ENCODE results near the gene APOA5.
"Not testable (repeated sequence)": the region's sequence is repeated elsewhere in the genome, so short reads cannot be mapped to it uniquely, and the experiment has no call there.

APOA5 gene

DNA sequence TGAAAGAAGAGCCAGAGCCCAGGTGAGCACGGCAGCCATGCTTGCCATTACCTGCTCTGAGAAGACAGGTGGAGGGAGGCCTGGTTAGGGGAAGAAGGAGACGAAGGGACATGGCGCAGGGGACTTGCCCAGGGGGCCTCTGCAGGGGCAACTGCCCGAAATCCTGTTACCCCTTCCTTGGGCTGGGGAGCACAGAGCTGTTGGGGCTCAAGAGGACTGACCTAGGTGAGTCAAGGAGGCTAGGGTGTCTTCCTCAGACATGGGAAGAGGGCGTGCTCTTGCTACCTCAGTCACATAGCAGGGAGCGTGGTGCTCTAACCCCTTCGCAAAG lies at the start of gene APOA5:
Gene APOA5, minus strand, starts transcription at position 67 of the 331 bp plus-strand sequence. Its CDS starts 19 bp downstream, at position 48.
- ATAC-seq (no peak), DNase-seq (no peak)

DNA sequence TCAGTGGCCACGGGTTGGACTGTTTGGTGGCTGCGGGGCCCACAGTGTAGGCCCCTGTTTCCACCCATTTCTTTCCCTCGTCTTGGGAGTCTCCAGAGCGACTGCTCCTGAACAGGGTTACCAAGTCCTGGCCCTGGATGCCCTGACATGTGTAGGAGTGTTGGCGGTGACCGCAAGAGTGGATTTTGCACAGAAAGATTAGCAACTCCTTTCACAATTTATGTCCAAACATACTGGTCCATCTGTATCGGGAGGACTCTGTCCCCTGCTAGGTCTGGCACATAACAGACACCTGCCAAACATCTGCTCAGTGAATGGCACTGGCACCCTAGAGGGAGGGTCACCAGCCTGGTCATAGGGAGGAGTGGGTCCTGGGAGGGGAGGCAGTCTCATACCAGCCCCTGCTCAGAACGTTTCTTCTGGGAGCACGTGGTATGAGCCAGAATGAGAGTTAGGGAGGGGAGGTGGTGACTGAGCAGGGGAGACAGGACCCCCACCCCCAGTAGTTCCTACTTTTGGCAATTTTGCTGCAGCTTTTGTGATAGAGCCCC lies 49.1 kb upstream of the APOA5 start:
- ATAC-seq = no peak
- DNase-seq = no peak

DNA sequence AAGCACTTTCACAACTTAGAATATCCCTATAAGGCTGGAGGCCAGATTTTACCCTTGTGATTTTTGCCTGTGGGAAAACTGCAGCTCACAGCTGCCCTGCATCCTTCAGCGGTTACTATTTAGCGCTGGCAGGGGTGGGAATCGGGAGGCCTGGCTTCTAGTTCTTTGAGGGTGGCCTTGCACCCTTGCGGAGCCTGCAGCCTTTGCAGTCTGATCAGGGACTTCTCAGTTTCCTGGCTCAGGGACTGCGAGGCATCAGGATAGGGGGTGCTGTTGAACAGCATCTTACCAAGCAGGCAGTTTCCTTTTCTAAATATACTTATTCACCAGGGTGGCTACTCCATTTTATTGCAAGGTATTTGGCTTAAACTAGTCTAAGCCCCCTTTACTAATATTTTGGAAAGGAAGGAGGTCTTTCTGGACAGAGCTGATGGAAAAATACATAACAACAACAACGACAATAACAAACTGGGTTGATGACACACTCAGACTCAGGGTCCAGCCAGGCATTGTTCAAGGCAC lies 48.6 kb upstream of the APOA5 start:
- no peak for ATAC-seq
- no peak for DNase-seq

- DNase-seq = no peak
- ATAC-seq = no peak
Measured at GRCh38 chr11:116838321-116839084, 46.8 kb upstream of the APOA5 start.

DNA sequence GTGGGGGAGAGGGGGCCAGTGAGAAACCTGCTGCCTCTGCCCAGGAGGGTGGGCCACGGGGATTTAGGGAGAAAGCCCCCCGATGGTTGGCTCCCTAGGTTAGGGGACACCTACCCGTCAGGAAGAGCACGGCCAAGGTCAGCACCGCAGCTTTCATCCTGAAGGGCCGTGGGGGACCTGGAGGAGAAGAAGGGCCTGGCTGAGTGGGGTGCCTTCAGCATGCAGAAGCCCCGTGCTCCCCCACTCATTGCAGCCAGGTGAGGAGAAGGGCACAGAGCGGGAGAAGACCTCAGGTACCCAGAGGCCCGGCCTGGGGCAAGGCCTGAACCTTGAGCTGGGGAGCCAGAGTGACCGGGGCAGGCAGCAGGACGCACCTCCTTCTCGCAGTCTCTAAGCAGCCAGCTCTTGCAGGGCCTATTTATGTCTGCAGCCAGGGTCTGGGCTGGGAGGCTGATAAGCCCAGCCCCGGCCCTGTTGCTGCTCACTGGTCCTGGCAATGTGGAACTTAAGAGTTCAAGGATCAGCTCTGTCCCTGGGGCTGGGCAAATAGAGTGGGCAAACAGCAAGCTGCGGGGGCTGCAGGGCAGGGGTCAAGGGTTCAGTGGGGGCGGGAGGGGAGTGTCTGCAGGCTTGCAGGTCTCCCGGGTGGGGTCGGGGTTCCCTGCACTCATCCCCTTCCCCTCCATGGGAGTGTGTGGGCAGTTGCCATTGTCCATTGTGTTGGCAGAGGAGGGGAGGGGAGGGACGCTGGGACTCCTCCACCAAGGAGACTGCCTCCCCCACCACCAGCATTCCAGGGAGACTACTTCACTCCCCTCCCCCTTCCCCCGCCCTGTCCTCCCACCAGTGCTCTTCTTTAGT lies 45.8 kb upstream of the APOA5 start, which contains the start of gene APOA1:
Gene APOA1, minus strand, starts transcription at position 392 of the 861 bp plus-strand sequence. Its CDS starts 235 bp downstream, at position 157.
- ATAC-seq = no peak
- no peak for DNase-seq

DNA sequence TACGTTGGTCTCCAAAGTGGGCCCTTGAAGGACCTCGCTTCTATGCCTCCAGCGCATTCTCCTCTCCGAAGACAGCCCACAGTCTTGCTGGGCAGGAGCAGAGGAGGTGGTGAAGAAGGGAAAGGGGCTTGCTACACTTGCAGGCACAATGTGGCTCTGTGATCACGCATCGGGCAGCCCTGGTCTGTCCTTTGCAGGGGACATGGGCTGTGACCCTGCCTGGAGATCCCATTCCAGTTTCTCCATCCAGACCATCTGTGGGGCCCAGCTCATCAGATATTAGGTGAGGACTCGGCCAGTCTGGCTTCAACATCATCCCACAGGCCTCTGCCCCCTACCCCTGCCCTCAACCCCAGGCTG lies 44.9 kb upstream of the APOA5 start:
- no peak for DNase-seq
- ATAC-seq = no peak

GRCh38 chr11:116835791-116836631 lies 44.3 kb upstream of the APOA5 start:
- DNase-seq (peak; percentile 83), ATAC-seq (peak; percentile 90)

GRCh38 chr11:116835042-116835772 lies 43.5 kb upstream of the APOA5 start:
- ATAC-seq = no peak
- DNase-seq = no peak

- not testable (repeated sequence) for DNase-seq
Measured at GRCh38 chr11:116834535-116835041, 42.9 kb upstream of the APOA5 start.

DNA sequence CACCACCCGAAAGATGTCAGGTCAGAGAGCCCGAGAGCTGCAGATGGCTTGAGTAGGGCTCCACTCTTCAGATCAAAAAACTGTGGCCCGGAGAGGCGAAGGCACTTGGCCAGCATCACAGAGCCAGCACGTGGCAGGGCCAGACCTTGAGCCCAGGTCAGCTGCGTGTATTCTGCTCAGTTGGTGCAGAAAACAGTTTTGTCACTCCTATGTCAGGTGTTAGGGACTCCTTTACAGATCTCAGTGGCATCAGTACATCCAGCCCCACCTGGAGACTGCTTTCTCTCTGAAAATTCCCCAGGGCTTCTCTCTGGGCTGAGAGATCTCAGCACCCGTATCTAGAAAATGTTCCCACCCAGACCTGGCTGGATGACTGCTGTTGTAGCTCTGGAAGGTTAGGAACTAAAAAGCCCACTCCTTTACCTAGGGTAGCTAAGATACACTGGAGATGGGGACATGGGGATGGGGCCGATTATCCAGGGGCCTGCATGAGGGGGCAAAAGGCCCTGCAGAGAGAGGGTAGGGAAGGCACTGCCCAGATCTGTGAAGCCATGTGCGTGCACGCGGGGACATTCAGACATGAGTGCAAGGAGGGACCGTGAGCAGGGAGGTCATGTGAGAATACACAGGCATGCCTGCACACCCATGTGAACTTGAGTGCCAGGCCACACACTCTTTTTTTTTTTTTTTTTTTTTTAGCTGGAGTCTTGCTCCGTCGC lies 42.3 kb upstream of the APOA5 start:
- DNase-seq (no peak), ATAC-seq (no peak)

More at GRCh38 chr11:116834535-116835041, 42.9 kb upstream of the APOA5 start:
- ATAC-seq = not testable (repeated sequence)

- ATAC-seq = no peak
- no peak for DNase-seq
Measured at GRCh38 chr11:116833491-116833815, 41.8 kb upstream of the APOA5 start.

- no peak for DNase-seq
- ATAC-seq = no peak
Measured at GRCh38 chr11:116832350-116833290, 40.9 kb upstream of the APOA5 start.

DNA sequence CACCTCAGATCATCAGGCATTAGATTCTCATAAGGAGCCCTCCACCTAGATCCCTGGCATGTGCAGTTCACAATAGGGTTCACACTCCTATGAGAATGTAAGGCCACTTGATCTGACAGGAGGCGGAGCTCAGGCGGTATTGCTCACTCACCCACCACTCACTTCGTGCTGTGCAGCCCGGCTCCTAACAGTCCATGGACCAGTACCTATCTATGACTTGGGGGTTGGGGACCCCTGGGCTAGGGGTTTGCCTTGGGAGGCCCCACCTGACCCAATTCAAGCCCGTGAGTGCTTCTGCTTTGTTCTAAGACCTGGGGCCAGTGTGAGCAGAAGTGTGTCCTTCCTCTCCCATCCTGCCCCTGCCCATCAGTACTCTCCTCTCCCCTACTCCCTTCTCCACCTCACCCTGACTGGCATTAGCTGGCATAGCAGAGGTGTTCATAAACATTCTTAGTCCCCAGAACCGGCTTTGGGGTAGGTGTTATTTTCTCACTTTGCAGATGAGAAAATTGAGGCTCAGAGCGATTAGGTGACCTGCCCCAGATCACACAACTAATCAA lies 40.2 kb upstream of the APOA5 start:
- ATAC-seq (no peak), DNase-seq (no peak)

GRCh38 chr11:116830184-116830912 lies 38.7 kb upstream of the APOA5 start:
- ATAC-seq (no peak), DNase-seq (no peak)

DNA sequence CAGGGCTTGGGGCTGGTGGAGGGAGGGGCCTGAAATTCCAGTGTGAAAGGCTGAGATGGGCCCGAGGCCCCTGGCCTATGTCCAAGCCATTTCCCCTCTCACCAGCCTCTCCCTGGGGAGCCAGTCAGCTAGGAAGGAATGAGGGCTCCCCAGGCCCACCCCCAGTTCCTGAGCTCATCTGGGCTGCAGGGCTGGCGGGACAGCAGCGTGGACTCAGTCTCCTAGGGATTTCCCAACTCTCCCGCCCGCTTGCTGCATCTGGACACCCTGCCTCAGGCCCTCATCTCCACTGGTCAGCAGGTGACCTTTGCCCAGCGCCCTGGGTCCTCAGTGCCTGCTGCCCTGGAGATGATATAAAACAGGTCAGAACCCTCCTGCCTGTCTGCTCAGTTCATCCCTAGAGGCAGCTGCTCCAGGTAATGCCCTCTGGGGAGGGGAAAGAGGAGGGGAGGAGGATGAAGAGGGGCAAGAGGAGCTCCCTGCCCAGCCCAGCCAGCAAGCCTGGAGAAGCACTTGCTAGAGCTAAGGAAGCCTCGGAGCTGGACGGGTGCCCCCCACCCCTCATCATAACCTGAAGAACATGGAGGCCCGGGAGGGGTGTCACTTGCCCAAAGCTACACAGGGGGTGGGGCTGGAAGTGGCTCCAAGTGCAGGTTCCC lies 38.0 kb upstream of the APOA5 start, which contains the start of gene APOC3:
Gene APOC3, plus strand, starts transcription at position 383 of the 659 bp plus-strand sequence. CDS start 676 bp downstream, outside the sequence.
- ATAC-seq = no peak
- no peak for DNase-seq

DNA sequence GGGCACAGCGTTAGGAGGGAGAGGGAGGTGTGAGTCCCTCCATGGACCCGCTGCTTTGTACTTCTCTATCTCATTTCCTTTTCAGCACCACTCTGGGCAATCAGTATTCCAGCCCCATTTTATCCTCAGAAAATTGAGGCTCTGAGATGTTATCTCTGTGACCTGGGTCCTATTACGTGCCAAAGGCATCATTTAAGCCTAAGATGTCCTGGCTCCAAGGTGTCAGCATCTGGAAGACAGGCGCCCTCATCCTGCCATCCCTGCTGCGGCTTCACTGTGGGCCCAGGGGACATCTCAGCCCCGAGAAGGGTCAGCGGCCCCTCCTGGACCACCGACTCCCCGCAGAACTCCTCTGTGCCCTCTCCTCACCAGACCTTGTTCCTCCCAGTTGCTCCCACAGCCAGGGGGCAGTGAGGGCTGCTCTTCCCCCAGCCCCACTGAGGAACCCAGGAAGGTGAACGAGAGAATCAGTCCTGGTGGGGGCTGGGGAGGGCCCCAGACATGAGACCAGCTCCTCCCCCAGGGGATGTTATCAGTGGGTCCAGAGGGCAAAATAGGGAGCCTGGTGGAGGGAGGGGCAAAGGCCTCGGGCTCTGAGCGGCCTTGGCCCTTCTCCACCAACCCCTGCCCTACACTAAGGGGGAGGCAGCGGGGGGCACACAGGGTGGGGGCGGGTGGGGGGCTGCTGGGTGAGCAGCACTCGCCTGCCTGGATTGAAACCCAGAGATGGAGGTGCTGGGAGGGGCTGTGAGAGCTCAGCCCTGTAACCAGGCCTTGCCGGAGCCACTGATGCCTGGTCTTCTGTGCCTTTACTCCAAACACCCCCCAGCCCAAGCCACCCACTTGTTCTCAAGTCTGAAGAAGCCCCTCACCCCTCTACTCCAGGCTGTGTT lies 37.2 kb upstream of the APOA5 start:
- ATAC-seq (no peak), DNase-seq (no peak)

Data from stimulated activated naive CD8-positive, alpha-beta T cell treated with anti-CD3 and anti-CD28 coated beads, Interleukin-15, Interleukin-2, amounts not matched to agents 100 U/mL and 50 U/mL, for 24 hours (primary cell).